Urothelium cell line (cell line): ENCODE results near the gene TCF7.

Experiments used
- DNase-seq: peaks from one replicate; pipeline ENCODE4 v3.0.0; 2011; ENCODE audit warnings: low spot score, mixed read lengths
- FAIRE-seq: peaks from 2 replicates; lab custom pipeline; 2011; peaks lifted over from hg19 to GRCh38; lab: Jason Lieb, UNC

TCF7 gene

GRCh38 chr5:134174841-134175839 lies 60.7 kb downstream of the TCF7 start:
- DNase-seq (no peak), FAIRE-seq (no peak)

- no peak for DNase-seq
Observed at GRCh38 chr5:134175921-134176510, 61.5 kb downstream of the TCF7 start.

GRCh38 chr5:134176511-134177368 lies 62.3 kb downstream of the TCF7 start, which contains the start of gene SKP1:
TSS of gene SKP1 (minus strand) at chr5:134176950. CDS start at chr5:134174022, 2,928 bp downstream.
- FAIRE-seq = no peak
- DNase-seq = peak; percentile 88

More at GRCh38 chr5:134175921-134176510, 61.5 kb downstream of the TCF7 start:
- no peak for FAIRE-seq

GRCh38 chr5:134177369-134178095 lies 63.1 kb downstream of the TCF7 start:
- no peak for FAIRE-seq
- peak; percentile 12 for DNase-seq

DNA sequence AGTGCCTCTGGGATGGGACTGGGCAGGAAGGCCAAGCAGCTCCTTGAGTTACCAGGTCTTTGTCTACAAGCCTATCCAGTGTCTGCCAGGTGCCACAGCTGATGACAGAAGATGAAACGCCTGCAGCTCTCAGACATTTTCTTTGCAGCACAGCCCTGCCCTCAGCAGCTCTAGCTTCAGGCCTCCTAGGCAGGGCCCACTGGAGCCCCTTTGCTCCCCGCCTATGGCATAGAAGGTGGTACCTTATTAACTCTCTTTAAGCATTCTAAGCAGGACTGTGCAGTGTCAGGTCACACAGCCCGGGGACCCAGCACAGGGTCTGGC lies 63.6 kb downstream of the TCF7 start:
- FAIRE-seq (no peak), DNase-seq (no peak)

DNA sequence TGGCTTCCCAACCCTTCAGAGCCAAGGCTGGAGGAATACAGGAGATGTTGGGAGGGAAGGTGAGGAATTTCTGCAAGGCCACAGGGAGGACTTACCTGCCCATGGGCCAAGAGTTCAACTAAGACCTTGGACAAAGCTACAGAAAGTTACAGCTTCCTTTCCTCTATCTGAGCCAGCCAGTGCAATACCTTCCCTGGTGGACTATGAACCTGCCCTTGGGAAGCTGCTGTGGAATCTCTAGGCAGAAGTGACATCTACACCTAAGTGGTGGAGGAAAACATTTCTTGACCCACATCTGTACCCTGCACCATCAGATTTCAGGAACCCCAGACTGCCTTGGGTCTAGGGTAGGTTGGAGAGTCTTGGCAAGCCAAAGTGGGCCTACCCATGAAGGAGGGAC lies 69.0 kb downstream of the TCF7 start:
- FAIRE-seq = no peak

DNA sequence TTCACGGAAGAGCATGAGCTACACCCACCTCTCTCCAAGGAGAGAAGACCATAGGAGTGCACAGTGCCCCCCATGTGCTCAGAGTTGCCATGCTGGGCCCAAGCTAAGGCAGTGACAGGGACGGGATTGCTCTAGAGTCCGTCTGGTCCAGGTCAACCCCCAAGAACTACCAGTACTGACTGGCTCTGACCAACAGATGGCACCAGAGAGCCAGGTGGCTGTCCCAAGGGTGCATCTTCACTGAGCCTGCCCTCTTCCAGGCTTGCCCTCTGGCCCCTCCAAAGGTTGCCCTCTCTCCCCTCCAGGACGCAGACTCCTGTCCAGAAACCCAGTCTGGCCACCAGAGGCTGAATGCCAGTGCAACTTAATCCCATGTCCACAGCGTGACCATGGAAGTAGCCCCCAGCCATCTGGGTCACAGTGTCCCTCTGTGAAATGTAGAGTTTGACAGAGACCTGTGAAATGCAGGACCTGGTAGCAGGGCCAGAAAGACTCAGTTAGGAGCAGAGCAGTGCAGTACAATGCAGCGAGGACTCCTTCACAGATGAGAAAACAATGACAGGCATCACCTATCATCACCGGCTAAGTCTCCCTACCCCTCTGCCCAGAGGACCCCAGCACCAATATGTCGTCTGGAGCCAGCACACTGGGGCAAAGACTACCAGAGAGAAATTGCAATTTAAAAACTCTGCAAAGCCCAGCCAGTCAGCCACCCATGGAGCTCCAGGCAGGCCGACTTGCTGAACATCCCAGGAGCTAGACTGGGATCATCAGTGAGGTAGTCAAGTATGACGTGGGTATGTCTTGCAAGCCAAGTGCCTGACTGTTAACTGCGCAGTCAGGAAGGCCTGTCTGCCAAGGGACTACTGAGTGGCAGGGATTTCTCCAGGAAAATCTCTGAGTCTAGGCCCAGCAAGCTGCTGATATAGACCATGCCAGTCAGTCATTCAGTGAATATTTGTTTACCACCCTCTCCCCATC lies 70.0 kb downstream of the TCF7 start:
- DNase-seq = peak; percentile 69
- FAIRE-seq = no peak

More for the DNA sequence above, 69.0 kb downstream of the TCF7 start:
- DNase-seq = no peak

GRCh38 chr5:134188092-134188491 lies 73.6 kb downstream of the TCF7 start:
- no peak for FAIRE-seq
- no peak for DNase-seq

DNA sequence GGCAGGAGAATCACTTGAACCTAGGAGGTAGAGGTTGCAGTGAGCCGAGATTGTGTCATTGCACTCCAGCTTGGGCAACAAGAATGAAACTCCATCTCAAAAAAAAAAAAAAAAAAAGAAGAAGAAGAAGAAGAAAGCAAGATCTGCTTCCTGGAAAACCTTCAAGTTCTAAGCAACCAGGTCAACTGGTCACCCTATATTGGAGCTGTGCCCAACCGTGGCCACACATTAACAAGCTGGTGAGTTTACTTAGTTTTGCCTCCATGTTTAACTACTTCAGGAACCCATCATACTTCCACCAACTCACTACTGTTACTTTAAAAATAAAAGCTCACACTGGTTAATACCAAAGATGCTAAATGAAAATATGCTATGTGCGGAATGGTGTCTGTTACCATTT lies 74.5 kb downstream of the TCF7 start:
- FAIRE-seq (no peak), DNase-seq (no peak)

GRCh38 chr5:134195666-134196065 lies 81.2 kb downstream of the TCF7 start:
- no peak for DNase-seq
- FAIRE-seq = no peak
